ENCODE measurements around the gene TRAK1. TPM values are rescaled to one million over a fixed set of nuclear protein-coding genes. Genes with fewer than 3 reads are reported as not detected.

TRAK1 gene
- polyA plus RNA-seq, 3 donors, result 6.6 to 40.8 (median 7.0) TPM

- H3K27me3 ChIP-seq (ENCODE audit: control insufficient read depth in 2 of 2, insufficient read depth in 2 of 2, low read length in 2 of 2), result no peaks in the 10 kb centered on the region
- H3K4me2 ChIP-seq (replicated peaks; ENCODE audit: extremely low read depth, low read length, poor library complexity, severe bottlenecking), result no peak overlapping the region
- Mint-ChIP-seq H3K4me1 (peaks cover 52% of the 10 kb centered on the region), H3K9me3 (peaks cover 0 to 4% (median 1%) of the 10 kb centered on the region in 7 donors), H3K27me3 (ENCODE audit: low read depth in 3 of 3) (peaks cover 0 to 3% (median 2%) of the 10 kb centered on the region in 3 donors), H3K4me3 (no peak overlapping the region), H3K27ac (no peak overlapping the region), H3K36me3 (peaks cover 1 to 2% of the 10 kb centered on the region in 2 donors)
- intact Hi-C loops (cut with micrococcal nuclease), result no loop called here
- H3K9me3 ChIP-seq (replicated peaks in 1 of 2; ENCODE audit: control insufficient read depth in 1 of 2, insufficient read depth in 1 of 2, low read length in 2 of 2), result no peaks in the 10 kb centered on the region
- H3K27ac ChIP-seq (ENCODE audit: low read depth in 1 of 2, low read length in 2 of 2), result no peak overlapping the region
- H3K79me2 ChIP-seq (ENCODE audit: insufficient read depth, low read length), result peaks cover 99% of the 10 kb centered on the region
- H3K9ac ChIP-seq (ENCODE audit: insufficient read depth, low read length, poor library complexity, severe bottlenecking), result no peak overlapping the region
- no peak for TF ChIP-seq CTCF (IDR thresholded peaks at IDR 0.05)
- no peaks in the 10 kb centered on the region for H3K36me3 ChIP-seq (replicated peaks in 1 of 2; ENCODE audit: control insufficient read depth in 1 of 2, insufficient read depth in 2 of 2, low read length in 2 of 2)
- no peak overlapping the region for H2AFZ ChIP-seq (ENCODE audit: insufficient read depth, low read depth, low read length, poor library complexity, severe bottlenecking)
- H4K20me1 ChIP-seq (ENCODE audit: insufficient read depth, low read length), result peaks cover 86% of the 10 kb centered on the region
- no peak overlapping the region for H3K4me3 ChIP-seq (replicated peaks in 1 of 3; ENCODE audit: low read depth in 2 of 3, low read length in 3 of 3)
- DNase-seq, result no peak
- H3K4me1 ChIP-seq (ENCODE audit: control insufficient read depth in 1 of 2, insufficient read depth in 2 of 2, low read length in 2 of 2), result peaks cover 24 to 41% of the 10 kb centered on the region in 2 donors
- no CpG with 5 or more reads among the region's 3 CpGs for WGBS (ENCODE audit: insufficient coverage)
Observed at GRCh38 chr3:42078677-42079076, 12.5 kb upstream of the TRAK1 start.

- Histone ChIP-seq H3K27me3 (ENCODE audit: control insufficient read depth in 2 of 2, insufficient read depth in 2 of 2, low read length in 2 of 2) (no peaks in the 10 kb centered on the region), H3K4me2 (replicated peaks; ENCODE audit: extremely low read depth, low read length, poor library complexity, severe bottlenecking) (no peak overlapping the region), H4K20me1 (ENCODE audit: insufficient read depth, low read length) (peaks cover 84% of the 10 kb centered on the region), H2AFZ (ENCODE audit: insufficient read depth, low read depth, low read length, poor library complexity, severe bottlenecking) (no peak overlapping the region), H3K4me1 (ENCODE audit: control insufficient read depth in 1 of 2, insufficient read depth in 2 of 2, low read length in 2 of 2) (peaks cover 24 to 33% of the 10 kb centered on the region in 2 donors), H3K27ac (ENCODE audit: low read depth in 1 of 2, low read length in 2 of 2) (peak overlapping the region in 1 of 2 donors; percentile 63), H3K9ac (ENCODE audit: insufficient read depth, low read length, poor library complexity, severe bottlenecking) (peak overlapping the region; percentile 9), H3K36me3 (replicated peaks in 1 of 2; ENCODE audit: control insufficient read depth in 1 of 2, insufficient read depth in 2 of 2, low read length in 2 of 2) (no peaks in the 10 kb centered on the region), H3K4me3 (replicated peaks in 1 of 3; ENCODE audit: low read depth in 2 of 3, low read length in 3 of 3) (no peak overlapping the region), H3K79me2 (ENCODE audit: insufficient read depth, low read length) (peaks cover 99% of the 10 kb centered on the region), H3K9me3 (replicated peaks in 1 of 2; ENCODE audit: control insufficient read depth in 1 of 2, insufficient read depth in 1 of 2, low read length in 2 of 2) (no peaks in the 10 kb centered on the region)
- H3K9me3 Mint-ChIP-seq, result peaks cover 0 to 4% (median 1%) of the 10 kb centered on the region in 7 donors
- intact Hi-C loops (cut with micrococcal nuclease), result no loop called here
- WGBS (ENCODE audit: insufficient coverage), result 55% methylated on average over 10 of the region's 13 CpGs
- DNase-seq, result peak in 1 of 3 donors; percentile 45
- no peak overlapping the region for H3K4me3 Mint-ChIP-seq
- peaks cover 41% of the 10 kb centered on the region for H3K4me1 Mint-ChIP-seq
- peak overlapping the region; percentile 70 to 94 (median 81) for H3K27ac Mint-ChIP-seq
- TF ChIP-seq CTCF (IDR thresholded peaks at IDR 0.05), result no peak
- H3K36me3 Mint-ChIP-seq, result no peaks in the 10 kb centered on the region
- H3K27me3 Mint-ChIP-seq (ENCODE audit: low read depth in 3 of 3), result peaks cover 0 to 3% (median 2%) of the 10 kb centered on the region in 3 donors
Observed at GRCh38 chr3:42079701-42080452, 11.3 kb upstream of the TRAK1 start.

Measured in CD14-positive monocyte (primary cell).